ENCODE measurements around the gene GUK1.

The GUK1 gene

DNA sequence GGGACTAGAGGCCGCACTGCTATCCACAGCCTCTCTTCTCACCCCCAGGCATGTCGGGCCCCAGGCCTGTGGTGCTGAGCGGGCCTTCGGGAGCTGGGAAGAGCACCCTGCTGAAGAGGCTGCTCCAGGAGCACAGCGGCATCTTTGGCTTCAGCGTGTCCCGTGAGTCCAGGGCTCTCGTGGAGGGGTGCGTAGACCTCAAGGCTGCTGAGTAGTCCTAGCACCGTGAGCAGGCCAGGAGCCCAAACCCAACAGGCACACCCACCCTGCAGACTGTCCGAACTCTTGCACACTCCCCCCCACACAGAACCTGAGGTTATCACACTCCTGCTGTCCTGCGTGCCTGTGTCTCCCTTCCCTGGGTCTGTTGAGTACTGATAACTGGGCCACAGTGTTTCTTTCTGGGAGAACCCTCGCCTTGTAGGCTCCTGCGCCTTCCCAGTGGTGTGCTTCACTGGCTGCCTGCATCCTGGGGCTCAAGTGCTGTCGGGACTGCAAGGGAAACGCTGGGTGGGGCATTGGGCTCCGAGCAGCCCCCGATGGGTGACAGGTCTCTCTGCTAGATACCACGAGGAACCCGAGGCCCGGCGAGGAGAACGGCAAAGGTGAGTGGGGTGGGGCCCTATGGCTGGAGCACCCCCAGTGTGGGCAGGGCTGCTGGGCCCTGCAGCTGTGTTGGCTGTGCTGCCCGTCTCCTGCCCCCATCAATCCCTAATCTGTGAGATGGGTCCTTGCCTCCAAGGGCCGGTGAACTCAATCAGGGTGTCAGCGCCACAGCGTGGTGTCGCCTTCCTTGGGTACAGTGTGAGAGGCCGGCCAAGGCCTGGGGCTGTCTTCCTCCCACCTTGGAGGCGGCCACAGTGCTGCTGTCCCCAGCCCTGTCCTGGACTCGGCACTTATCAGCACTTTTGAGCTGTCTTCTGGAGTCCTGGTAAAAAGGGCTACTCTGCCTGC is 5.7 kb downstream of the GUK1 start:
- TF ChIP-seq, protein P1, sequence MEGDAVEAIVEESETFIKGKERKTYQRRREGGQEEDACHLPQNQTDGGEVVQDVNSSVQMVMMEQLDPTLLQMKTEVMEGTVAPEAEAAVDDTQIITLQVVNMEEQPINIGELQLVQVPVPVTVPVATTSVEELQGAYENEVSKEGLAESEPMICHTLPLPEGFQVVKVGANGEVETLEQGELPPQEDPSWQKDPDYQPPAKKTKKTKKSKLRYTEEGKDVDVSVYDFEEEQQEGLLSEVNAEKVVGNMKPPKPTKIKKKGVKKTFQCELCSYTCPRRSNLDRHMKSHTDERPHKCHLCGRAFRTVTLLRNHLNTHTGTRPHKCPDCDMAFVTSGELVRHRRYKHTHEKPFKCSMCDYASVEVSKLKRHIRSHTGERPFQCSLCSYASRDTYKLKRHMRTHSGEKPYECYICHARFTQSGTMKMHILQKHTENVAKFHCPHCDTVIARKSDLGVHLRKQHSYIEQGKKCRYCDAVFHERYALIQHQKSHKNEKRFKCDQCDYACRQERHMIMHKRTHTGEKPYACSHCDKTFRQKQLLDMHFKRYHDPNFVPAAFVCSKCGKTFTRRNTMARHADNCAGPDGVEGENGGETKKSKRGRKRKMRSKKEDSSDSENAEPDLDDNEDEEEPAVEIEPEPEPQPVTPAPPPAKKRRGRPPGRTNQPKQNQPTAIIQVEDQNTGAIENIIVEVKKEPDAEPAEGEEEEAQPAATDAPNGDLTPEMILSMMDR (IDR thresholded peaks at IDR 0.05; ENCODE audit: borderline replicate concordance, control extremely low read depth, extremely low read depth, insufficient read depth, missing control alignments) = no peak
- DNase-seq (ENCODE audit: low spot score) = peak; percentile 17
- in situ Hi-C loops (cut with MboI; ENCODE audit: low sequenced_read_pairs, unreplicated experiment) = no loop called here

DNA sequence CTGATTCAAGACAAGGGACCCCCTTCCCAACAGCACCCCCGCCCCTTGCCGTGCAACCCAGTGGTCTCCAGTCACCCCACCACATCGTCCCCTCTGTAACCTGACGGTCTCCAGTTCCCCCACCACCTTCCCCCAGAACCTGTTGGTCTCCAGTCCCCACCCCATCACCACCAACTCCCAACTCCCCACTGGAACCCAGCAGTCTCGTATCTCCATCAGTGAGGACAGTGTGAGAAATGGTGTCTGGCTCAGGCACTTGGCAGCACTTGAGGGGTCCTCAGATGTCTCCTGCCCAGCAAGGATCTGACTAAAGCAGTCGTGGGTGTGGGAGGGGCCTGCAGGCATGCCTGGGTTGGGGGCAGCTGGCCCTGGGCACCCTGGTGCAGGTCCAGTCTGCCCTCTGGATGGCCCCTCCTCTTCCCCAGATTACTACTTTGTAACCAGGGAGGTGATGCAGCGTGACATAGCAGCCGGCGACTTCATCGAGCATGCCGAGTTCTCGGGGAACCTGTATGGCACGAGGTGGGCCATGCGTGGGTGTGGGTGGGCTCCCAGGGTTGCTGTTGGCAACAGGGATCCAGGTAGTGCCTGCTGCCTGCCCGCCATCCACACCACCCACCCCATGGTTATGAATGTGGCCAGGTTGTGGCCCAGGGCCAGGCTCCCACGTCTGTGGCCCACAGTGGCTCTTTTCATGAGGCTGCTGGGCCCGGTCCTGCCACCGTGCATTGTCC is 6.5 kb downstream of the GUK1 start:
- in situ Hi-C loops (cut with MboI; ENCODE audit: low sequenced_read_pairs, unreplicated experiment) = no loop called here
- TF ChIP-seq, protein P1 (IDR thresholded peaks at IDR 0.05; ENCODE audit: borderline replicate concordance, control extremely low read depth, extremely low read depth, insufficient read depth, missing control alignments) = no peak
- peak; percentile 27 for DNase-seq (ENCODE audit: low spot score)

DNA sequence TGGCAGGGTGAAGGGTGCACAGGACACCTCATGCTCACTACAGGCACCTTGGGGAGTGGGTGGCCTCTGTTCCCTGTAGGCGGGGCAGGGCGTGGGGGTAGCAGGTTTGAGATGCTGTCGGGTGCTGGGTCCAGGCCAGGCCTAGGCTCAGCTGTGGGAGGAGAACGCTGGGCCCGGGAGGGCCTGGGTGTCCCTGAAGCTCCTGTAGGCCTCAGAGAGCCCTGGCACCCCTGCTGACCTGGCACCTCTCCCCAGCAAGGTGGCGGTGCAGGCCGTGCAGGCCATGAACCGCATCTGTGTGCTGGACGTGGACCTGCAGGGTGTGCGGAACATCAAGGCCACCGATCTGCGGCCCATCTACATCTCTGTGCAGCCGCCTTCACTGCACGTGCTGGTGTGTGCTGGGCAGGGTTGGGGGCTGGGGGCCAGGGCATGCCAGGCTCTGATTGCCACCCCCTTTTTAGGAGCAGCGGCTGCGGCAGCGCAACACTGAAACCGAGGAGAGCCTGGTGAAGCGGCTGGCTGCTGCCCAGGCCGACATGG is 7.1 kb downstream of the GUK1 start:
- in situ Hi-C loops (cut with MboI; ENCODE audit: low sequenced_read_pairs, unreplicated experiment) = no loop called here
- TF ChIP-seq, protein P1 (IDR thresholded peaks at IDR 0.05; ENCODE audit: borderline replicate concordance, control extremely low read depth, extremely low read depth, insufficient read depth, missing control alignments) = no peak
- peak; percentile 20 for DNase-seq (ENCODE audit: low spot score)

DNA sequence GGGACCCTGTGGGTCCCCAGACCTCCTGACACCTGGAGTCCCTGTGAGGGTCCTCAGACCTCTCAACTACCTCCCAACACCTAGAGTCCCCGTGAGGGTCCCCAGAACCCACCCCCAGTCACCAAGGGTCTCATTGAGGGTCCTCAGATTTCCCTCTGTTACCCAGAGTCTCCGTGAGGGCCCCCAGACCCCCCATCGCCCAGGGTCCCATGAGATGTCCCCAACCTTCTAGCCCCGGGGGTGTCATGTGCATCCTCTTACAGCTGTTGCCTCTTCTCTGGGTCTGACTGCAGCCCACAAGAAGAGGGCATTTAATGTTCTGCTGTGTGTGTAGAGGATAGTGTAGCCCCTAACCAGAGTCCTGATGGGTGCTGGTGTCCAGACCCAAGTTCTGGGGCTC is 7.7 kb downstream of the GUK1 start:
- in situ Hi-C loops (cut with MboI; ENCODE audit: low sequenced_read_pairs, unreplicated experiment) = no loop called here
- TF ChIP-seq, protein P1 (IDR thresholded peaks at IDR 0.05; ENCODE audit: borderline replicate concordance, control extremely low read depth, extremely low read depth, insufficient read depth, missing control alignments) = no peak
- no peak for DNase-seq (ENCODE audit: low spot score)

DNA sequence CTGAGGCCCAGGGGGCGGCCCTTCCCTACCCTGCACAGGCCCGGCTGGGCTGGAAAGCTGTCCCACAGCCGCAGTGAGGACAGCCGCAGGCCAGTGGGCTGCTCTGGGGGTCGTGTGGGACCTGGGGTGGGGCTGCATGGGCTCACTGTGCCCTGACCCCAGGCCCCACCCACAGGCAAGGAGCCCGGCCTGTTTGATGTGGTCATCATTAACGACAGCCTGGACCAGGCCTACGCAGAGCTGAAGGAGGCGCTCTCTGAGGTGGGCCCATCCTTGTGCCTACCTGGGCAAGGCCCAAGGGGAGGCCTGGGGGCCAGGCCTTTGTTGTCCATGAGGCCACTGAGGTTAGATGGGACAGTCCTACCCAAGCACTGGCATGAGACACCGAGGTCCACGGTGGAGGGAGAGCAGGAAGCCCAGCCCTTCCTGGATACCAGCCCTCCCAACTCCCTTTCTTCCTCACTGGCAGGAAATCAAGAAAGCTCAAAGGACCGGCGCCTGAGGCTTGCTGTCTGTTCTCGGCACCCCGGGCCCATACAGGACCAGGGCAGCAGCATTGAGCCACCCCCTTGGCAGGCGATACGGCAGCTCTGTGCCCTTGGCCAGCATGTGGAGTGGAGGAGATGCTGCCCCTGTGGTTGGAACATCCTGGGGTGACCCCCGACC is 8.2 kb downstream of the GUK1 start:
- TF ChIP-seq, protein P1 (IDR thresholded peaks at IDR 0.05; ENCODE audit: borderline replicate concordance, control extremely low read depth, extremely low read depth, insufficient read depth, missing control alignments) = no peak
- DNase-seq (ENCODE audit: low spot score) = peak; percentile 24
- in situ Hi-C loops (cut with MboI; ENCODE audit: low sequenced_read_pairs, unreplicated experiment) = no loop called here

DNA sequence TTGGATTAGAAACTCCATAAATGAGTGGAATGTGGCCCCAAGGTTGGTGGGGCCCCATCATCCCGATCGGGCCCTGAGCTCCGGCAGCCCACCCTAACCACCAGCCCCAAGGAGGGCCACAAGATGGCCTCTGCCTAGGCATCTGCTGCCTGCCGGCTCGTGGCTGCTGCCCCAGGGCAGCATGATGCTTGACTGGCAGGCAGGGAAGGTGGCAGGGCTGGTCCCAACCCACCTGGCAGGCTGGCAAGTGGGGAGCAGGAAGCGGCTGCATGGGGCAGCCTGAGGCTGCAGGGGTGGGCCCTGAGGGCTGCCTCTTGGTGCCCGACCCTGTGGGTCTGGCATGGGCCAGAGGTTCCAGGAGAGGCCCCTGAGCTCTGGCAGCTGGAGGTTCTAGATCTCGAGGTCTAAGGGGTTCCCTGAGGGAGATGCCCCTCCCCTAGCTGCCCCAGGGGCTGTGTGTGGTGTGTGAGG is 8.9 kb downstream of the GUK1 start:
- TF ChIP-seq, protein P1 (IDR thresholded peaks at IDR 0.05; ENCODE audit: borderline replicate concordance, control extremely low read depth, extremely low read depth, insufficient read depth, missing control alignments) = no peak
- in situ Hi-C loops (cut with MboI; ENCODE audit: low sequenced_read_pairs, unreplicated experiment) = no loop called here
- DNase-seq (ENCODE audit: low spot score) = peak; percentile 40
